HCT116 (cell line): ENCODE measurements around the gene ZNF76. TPM values are rescaled to one million over a fixed set of nuclear protein-coding genes. Genes with fewer than 3 reads are reported as not detected.

Experiments
- ATAC-seq: fragments of 200-7000 bp; cut with Tn5 transposase; 2 replicates; pipeline ENCODE4 v1.9.1; 2020; ENCODE audit warnings: mild to moderate bottlenecking, moderate library complexity
- BruUV-seq: library from RNA; stranded (reverse); fragments of 400-500 nt; replicated peaks from 2 replicates; lab custom pipeline; 2021; lab: Mats Ljungman, UMichigan
- CTCF ChIA-PET: fragments of 300-600 bp; sonication (Branson Sonifier 250); formaldehyde crosslinking; loops from one replicate; lab custom pipeline; 2021; ENCODE audit warnings: antibody characterized with exemption; lab: Charles Lee
- POLR2A ChIA-PET: fragments of 300-600, 350-600 bp; sonication (Branson Sonifier 250); formaldehyde crosslinking; loops from one replicate; lab custom pipeline; 2021; ENCODE audit warnings: antibody characterized with exemption; lab: Charles Lee
- RAD21 ChIA-PET, 2 experiments: fragments of 300-600 bp; sonication (Branson Sonifier 250); formaldehyde crosslinking; loops; one replicate each; lab custom pipeline; 2023; ENCODE audit warnings: low total read pairs in 2 of 2; ENCODE audit not compliant: uncharacterized antibody in 2 of 2, unreplicated experiment in 2 of 2, low non-redundant PET in 1 of 2; lab: Charles Lee
- DNase-seq: peaks from one replicate; pipeline ENCODE4 v3.0.0-alpha.2; 2010; ENCODE audit warnings: low read depth, low spot score
- H2AFZ ChIP-seq: fragments of 200-600 bp; shearing (Covaris generic), sonication (generic); 2 replicates; pipeline ENCODE4 v1.6.1; 2017; ENCODE audit warnings: low read depth, mixed run types, mixed read lengths, antibody characterized with exemption, low read length; ENCODE audit not compliant: poor library complexity, severe bottlenecking
- H3K27ac ChIP-seq: 2 replicates; pipeline ENCODE4 v1.5.1; 2012; ENCODE audit warnings: low read depth, low read length
- H3K27me3 ChIP-seq: fragments of 200-600 bp; sonication (generic); 2 replicates; pipeline ENCODE4 v1.6.1; 2016; ENCODE audit warnings: mixed run types, low read length, mixed read lengths; ENCODE audit not compliant: insufficient read depth
- H3K36me3 ChIP-seq, 2 experiments: fragments of 200-500 bp in 1 of 2; fragments of 200-600 bp in 1 of 2; sonication (Bioruptor generic) in 1 of 2; sonication (generic) in 1 of 2; 2 replicates each; pipeline versions ENCODE4 v1.5.1 to v1.6.1; 2014 to 2016; ENCODE audit warnings: low read length in 2 of 2, inconsistent platforms in 1 of 2, mixed read lengths in 1 of 2, mixed run types in 1 of 2; ENCODE audit not compliant: insufficient read depth in 2 of 2, control insufficient read depth in 1 of 2
- H3K4me1 ChIP-seq, 2 experiments: fragments of 200-600 bp in 1 of 2; sonication (generic) in 1 of 2; 2 replicates each; pipeline versions ENCODE4 v1.5.1 to v1.6.1; 2012 to 2017; ENCODE audit warnings: low read length in 2 of 2, inconsistent platforms in 1 of 2, mild to moderate bottlenecking in 1 of 2, mixed read lengths in 1 of 2, mixed run types in 1 of 2, moderate library complexity in 1 of 2; ENCODE audit not compliant: insufficient read depth in 2 of 2, control insufficient read depth in 1 of 2
- H3K4me2 ChIP-seq: fragments of 200-600 bp; sonication (generic); 2 replicates; pipeline ENCODE4 v1.6.1; 2017; ENCODE audit warnings: mixed run types, low read length, mixed read lengths
- H3K4me3 ChIP-seq, 2 experiments: fragments of 200-600 bp in 1 of 2; sonication (generic) in 1 of 2; replicated peaks in 1 of 2; 2 replicates each; pipeline ENCODE4 v1.5.1; 2011 to 2016; ENCODE audit warnings: low read length in 2 of 2, control low read depth in 1 of 2, low read depth in 1 of 2, mild to moderate bottlenecking in 1 of 2, mixed read lengths in 1 of 2, mixed run types in 1 of 2
- H3K79me2 ChIP-seq: fragments of 200-600 bp; sonication (generic); 2 replicates; pipeline ENCODE4 v1.6.1; 2017; ENCODE audit warnings: mild to moderate bottlenecking, mixed run types, low read length, moderate library complexity, mixed read lengths; ENCODE audit not compliant: insufficient read depth
- H3K9ac ChIP-seq: fragments of 200-600 bp; sonication (generic); 2 replicates; pipeline ENCODE4 v1.6.1; 2016; ENCODE audit warnings: low read length, mixed read lengths
- H3K9me2 ChIP-seq: fragments of 200-600 bp; sonication (generic), shearing (Covaris generic); 2 replicates; pipeline ENCODE4 v1.6.1; 2017; ENCODE audit warnings: mixed run types, mild to moderate bottlenecking, moderate library complexity; ENCODE audit not compliant: insufficient read depth
- H3K9me3 ChIP-seq, 2 experiments: fragments of 200-500 bp in 1 of 2; fragments of 200-600 bp in 1 of 2; sonication (Bioruptor generic) in 1 of 2; sonication (generic) in 1 of 2; 2 replicates each; pipeline ENCODE4 v1.6.1; 2014 to 2017; ENCODE audit warnings: low read length in 2 of 2, mixed read lengths in 2 of 2, inconsistent platforms in 1 of 2, low read depth in 1 of 2, mild to moderate bottlenecking in 1 of 2, mixed run types in 1 of 2, moderate library complexity in 1 of 2; ENCODE audit not compliant: control insufficient read depth in 1 of 2, insufficient read depth in 1 of 2
- H4K20me1 ChIP-seq: fragments of 200-600 bp; sonication (generic), shearing (Covaris generic); 2 replicates; pipeline ENCODE4 v1.6.1; 2017; ENCODE audit warnings: mixed run types, mild to moderate bottlenecking, moderate library complexity; ENCODE audit not compliant: insufficient read depth
- CEBPB ChIP-seq: IDR thresholded peaks from 2 replicates; pipeline ENCODE4 v1.6.1; 2012; ENCODE audit warnings: low read depth
- FOSL1 ChIP-seq: IDR thresholded peaks from 2 replicates; pipeline ENCODE4 v1.6.1; 2012; ENCODE audit warnings: low read depth
- POLR2AphosphoS5 ChIP-seq: IDR thresholded peaks from 2 replicates; pipeline ENCODE4 v1.6.1; 2011; ENCODE audit warnings: mild to moderate bottlenecking, low read depth, low read length, moderate library complexity
- SRF ChIP-seq: IDR thresholded peaks from 2 replicates; pipeline ENCODE4 v1.6.1; 2012; ENCODE audit warnings: low read depth
- YY1 ChIP-seq: IDR thresholded peaks from 2 replicates; pipeline ENCODE4 v1.6.1; 2011; ENCODE audit warnings: low read length, low read depth, moderate library complexity, mild to moderate bottlenecking; ENCODE audit not compliant: insufficient replicate concordance; ENCODE audit errors: extremely low read depth
- intact Hi-C: fragments of 100-400 bp; cut with micrococcal nuclease; formaldehyde crosslinking; loops from 2 replicates; pipeline ENCODE4 v1.10.0; 2022
- total RNA-seq: library from RNA; stranded (reverse); gene quantifications from one replicate; pipeline ENCODE4 v1.2.1, GENCODE V29; 2021; ENCODE audit not compliant: unreplicated experiment
- TF ChIP-seq, protein P1 (sequence below): IDR thresholded peaks from 2 replicates; pipeline ENCODE4 v1.6.1; 2011; ENCODE audit warnings: mild to moderate bottlenecking, low read length, moderate library complexity; ENCODE audit not compliant: insufficient replicate concordance; ENCODE audit errors: extremely low read depth

Gene ZNF76
- total RNA-seq, 1 experiment from 2014 or later: 47.5 TPM

DNA sequence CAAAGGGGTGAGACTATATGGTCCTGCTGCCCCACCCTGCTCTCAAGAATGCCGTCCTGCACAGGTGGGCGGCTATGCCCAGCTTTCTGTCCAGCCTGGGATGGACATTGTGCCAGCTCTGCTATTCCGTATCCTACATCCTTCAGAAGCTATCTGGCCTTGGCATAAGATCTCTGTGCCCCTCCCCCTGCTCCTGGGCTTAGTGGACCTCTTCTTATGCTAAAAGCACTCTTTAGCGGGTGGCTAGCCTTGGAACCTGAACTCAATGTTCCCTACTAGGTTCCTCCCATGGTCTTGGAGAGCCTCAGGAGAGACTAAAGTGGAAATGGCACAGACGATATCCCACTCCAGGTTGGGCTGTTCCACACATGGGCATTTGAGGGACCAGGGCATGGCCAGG lies 23.3 kb upstream of the ZNF76 start (continued):
- TF ChIP-seq YY1: no peak

DNA sequence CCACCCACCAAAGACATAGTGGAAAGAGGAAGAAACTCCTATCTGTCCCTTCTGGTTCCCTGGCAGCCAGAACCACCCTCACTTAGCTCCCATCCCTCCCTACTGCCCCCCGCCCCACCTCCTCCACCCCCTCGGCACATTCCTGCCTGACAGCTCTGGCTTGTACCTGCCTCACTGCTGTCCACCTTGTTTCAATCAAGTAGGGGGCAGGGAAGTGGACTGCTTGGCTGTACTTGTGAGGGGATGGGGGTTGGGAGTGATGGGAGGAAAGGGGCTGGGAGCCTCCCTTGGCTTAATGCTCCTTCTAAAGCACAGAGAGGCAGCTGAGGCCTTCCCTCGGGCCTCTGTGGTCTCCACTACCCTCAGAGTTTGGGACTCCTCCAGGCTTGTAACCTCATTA lies 22.1 kb upstream of the ZNF76 start:
- no peaks in the 10 kb centered on the region for H3K9me2 ChIP-seq
- no peaks in the 10 kb centered on the region for H3K4me1 ChIP-seq
- H3K79me2 ChIP-seq: no peaks in the 10 kb centered on the region
- no peaks in the 10 kb centered on the region for H3K27me3 ChIP-seq
- no peak for DNase-seq
- no peak overlapping the region for H2AFZ ChIP-seq
- H4K20me1 ChIP-seq: no peaks in the 10 kb centered on the region
- no peak overlapping the region for H3K4me3 ChIP-seq
- TF ChIP-seq FOSL1 (no peak), CEBPB (no peak), YY1 (no peak), POLR2AphosphoS5 (no peak), SRF (no peak)
- TF ChIP-seq, protein P1, sequence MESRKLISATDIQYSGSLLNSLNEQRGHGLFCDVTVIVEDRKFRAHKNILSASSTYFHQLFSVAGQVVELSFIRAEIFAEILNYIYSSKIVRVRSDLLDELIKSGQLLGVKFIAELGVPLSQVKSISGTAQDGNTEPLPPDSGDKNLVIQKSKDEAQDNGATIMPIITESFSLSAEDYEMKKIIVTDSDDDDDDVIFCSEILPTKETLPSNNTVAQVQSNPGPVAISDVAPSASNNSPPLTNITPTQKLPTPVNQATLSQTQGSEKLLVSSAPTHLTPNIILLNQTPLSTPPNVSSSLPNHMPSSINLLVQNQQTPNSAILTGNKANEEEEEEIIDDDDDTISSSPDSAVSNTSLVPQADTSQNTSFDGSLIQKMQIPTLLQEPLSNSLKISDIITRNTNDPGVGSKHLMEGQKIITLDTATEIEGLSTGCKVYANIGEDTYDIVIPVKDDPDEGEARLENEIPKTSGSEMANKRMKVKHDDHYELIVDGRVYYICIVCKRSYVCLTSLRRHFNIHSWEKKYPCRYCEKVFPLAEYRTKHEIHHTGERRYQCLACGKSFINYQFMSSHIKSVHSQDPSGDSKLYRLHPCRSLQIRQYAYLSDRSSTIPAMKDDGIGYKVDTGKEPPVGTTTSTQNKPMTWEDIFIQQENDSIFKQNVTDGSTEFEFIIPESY: no peak
- TF ChIP-seq, all 23 proteins: peak for 0
- no peak for ATAC-seq
- no peak overlapping the region for H3K9ac ChIP-seq
- ChIA-PET CTCF (no interaction called here), POLR2A (no interaction called here), RAD21 (no interaction called here)
- BruUV-seq: no TSS peak
- H3K4me2 ChIP-seq: no peak overlapping the region
- H3K9me3 ChIP-seq: no peaks in the 10 kb centered on the region
- intact Hi-C loops: no loop called here
- H3K27ac ChIP-seq: no peak overlapping the region
- H3K36me3 ChIP-seq: no peaks in the 10 kb centered on the region
